Gastroesophageal sphincter (tissue), 3 donors: ENCODE measurements around the gene TMEM121B.

Source experiments
- CTCF ChIP-seq, 4 experiments: fragments of 200-600 bp in 2 of 4; fragments of 450-650 bp in 2 of 4; sonication (generic) in 1 of 4; IDR thresholded peaks; one replicate each; pipeline ENCODE4 v1.5.1; 2017 to 2019; ENCODE audit warnings: antibody characterized with exemption in 4 of 4, mild to moderate bottlenecking in 2 of 4, moderate library complexity in 2 of 4
- EP300 ChIP-seq: sonication (generic); formaldehyde crosslinking; IDR thresholded peaks from one replicate; pipeline ENCODE4 v1.6.1; 2017; ENCODE audit warnings: antibody characterized with exemption, mild to moderate bottlenecking
- POLR2A ChIP-seq, 2 donors: fragments of 450-650 bp; IDR thresholded peaks; one replicate each; pipeline ENCODE4 v1.6.1; 2017; ENCODE audit warnings: antibody characterized with exemption in 2 of 2, mild to moderate bottlenecking in 2 of 2, moderate library complexity in 1 of 2

DNA sequence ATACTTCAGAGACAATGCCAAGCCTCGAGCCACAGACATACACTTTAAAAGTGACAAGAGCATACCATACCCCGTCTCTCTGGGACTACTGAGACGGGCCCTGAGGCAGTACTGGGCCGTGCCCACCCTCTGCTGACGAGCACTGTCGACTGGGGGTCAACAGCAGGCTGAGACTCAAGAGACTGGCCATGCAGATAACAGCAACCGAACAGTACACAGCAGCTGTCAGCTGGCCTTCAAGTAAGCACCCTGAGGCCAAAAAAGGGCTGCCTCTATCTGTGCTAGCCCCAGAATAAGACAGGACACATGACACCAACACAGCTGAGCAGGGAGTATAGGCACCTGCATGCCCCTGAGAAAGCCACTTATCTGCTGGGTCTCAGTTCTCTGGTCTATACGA lies 18.9 kb upstream of the TMEM121B start:
- TF ChIP-seq CTCF (IDR thresholded peaks at IDR 0.05) (no peak), POLR2A (IDR thresholded peaks at IDR 0.05) (no peak), EP300 (no peak)
